ENCODE data around the gene FUZ.

The FUZ gene, protein sequence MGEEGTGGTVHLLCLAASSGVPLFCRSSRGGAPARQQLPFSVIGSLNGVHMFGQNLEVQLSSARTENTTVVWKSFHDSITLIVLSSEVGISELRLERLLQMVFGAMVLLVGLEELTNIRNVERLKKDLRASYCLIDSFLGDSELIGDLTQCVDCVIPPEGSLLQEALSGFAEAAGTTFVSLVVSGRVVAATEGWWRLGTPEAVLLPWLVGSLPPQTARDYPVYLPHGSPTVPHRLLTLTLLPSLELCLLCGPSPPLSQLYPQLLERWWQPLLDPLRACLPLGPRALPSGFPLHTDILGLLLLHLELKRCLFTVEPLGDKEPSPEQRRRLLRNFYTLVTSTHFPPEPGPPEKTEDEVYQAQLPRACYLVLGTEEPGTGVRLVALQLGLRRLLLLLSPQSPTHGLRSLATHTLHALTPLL

DNA sequence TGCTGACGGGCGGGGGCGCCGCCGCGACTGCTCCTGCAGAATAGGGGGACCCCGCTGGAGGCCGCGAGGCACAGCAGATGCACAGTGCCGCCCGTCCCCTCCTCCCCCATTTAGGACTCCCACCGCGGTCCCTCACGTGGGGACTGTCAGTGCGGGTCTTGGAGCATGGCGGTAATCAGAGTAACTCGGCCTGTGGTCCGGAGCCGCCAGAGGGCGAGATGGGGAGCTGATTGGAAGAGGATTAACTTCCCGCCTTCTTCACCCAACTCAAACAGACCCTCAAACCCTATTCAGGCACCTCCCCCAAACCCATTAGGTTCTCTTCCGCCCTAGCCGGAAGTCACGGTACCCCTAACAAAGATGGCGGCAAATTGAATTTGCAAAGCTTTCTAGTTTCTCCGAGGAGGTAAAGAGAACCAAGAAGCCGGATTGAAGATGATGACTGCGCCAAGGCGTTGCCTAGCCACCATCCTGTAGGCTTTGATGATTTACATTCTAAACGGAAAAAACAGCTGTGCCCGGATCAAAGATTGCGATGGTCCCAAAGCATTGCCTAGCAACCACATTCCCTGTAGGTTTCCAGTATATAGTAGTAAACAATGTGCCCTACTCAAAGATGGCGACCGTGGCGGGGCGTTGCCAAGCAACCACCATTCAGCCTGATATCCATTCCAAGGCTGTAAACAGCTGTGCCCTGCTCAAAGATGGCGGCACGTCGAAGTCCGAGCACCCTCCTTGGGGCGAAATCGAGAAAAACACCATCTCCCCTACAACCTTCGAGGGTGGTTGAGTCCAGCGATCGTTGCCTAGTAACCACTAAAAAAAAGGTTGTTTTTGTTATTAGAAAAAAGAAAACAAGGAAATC is at the start of gene FUZ:
FUZ (minus strand) TSS at position 296 of the 865 bp plus-strand sequence; CDS start at position 110, 186 bp downstream.
- DNase-seq = peak; percentile 98 to 99

DNA sequence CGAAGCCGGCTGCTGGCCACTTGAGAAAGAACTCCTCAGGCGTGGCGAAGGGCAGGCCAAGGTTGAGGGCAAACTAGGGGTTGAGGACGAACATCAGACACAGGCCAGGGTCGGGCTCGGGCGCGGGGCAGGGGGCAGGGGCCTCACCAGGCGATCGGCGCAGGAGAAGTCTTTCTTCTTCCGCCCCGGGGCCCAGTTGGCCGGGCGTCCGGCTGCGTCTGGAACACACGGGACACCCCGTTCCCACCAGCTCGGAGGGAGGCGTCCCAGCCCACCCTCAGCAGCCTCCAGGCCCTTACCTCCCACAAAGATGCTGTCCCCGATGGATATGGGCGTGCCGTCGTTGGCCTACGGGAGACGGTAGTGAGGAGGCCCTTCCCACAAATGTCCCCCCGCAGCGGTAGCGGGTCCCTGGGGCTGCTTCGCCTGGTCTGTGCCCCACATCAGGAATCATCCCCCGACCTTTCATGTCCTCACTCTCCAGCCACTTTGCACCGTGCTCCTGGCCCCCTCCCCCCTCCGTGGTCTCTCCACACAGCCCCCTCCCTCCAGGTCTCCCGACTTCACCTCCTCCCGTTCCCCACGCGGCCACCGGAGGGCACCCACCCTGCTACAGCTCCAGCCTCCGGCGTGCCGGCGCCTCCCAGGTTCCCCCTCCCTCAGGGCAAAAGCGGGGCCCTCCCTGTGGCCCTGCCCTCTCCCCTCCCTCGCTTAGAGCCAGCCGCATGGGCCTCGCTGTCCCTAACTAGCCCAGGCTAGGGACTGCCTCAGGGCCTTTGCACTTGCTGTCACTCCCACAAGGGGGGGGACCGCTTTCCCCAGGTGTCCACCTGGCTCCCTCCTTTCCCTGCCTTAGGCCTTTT is 49.5 kb upstream of the FUZ start:
- DNase-seq = no peak

DNA sequence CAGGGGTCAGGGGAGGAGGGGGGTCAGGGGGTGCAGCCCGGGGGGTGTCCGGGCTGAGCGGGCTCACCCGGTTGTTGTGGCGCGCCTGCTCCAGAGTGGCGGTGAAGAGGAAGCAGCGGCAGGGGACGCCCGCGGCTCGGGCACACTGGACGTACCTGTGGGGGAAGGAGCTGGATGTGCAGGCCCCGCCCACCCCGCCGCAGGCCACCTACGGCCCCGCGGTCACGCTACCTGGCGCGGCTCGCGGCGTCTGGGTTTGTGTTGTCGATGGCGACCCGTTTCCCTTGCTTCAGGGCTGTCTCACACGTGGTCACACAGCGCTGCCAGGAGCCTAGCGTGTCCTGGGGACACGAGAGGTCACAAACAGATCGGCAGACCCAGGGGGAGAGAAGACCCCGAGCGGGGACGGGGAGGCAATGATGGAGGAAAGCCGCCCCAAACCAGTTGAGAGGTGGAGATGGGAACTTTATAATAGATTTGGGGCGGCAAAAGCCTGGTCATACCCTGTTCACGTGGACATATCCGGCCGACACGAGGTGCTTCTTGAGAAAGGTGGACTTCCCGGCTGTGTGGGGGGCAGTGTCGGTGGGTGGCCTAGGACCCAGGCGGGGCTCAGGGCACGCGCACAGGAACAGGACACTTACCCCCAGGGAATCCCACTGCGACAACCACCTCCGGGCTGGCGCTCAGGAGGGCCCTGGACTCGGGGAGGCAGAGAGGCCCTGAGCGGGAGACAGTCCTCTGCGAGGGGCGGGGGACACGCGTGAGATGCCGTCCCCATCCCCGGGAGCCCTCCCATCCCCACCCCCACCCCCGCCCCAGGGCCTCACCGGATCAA is 48.7 kb upstream of the FUZ start:
- DNase-seq = no peak

DNA sequence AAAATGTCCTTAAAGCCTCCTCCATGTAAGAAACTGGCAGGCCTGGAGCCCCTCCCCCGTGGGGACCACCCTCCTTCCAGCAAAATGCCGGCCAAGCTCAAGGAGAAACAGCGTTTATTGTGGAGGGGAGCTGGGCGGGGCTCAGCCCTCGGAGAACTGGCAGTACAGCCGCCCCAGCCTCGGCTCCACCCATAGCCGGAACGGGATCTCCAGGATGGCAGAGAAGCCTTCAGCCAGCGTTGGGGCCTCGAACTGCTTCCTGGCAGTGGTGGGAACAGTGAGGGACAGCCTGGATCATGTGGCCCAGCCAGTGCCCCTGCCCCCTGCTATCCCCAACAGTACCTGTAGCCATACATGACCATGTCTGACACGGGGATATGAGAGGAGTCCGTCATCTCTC is 48.0 kb upstream of the FUZ start:
- no peak for DNase-seq

DNA sequence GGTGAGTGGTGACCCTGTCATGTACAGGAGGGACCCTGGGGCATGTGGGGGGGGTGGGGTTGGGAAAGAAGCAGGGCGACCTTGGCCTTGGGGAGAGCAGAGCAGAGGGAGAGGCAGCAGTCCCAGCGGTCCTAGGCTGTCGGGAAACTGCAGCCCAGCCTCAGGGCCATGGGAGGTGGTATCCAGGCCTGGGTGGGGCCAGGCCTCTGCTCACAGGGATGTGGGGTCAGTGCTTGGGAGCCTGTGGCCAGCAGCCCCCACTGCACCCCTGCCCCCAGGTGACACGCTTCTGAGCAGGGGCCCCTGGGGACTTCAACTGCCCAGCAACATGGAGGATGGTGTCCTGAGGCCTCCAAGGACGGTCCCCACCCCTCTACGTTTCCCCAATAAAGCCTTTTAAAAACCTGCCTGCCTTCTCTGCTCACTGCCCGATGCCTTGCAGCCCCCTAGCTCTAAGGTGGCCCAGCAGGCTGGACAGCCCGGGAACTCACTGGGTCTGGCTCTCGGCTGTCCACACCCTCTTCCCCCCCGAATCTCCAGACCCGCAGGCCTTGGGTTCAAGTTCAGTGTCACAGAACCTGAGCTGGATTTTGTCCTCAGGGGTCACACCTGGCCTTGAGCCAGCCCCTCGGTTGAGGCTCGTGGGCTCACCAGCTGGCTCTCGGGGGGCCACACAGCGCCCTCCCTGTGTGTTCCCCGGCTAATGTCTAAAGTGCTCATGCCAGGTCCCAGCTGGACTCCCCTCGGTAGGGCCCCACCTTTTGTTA is 47.4 kb upstream of the FUZ start:
- DNase-seq = no peak

DNA sequence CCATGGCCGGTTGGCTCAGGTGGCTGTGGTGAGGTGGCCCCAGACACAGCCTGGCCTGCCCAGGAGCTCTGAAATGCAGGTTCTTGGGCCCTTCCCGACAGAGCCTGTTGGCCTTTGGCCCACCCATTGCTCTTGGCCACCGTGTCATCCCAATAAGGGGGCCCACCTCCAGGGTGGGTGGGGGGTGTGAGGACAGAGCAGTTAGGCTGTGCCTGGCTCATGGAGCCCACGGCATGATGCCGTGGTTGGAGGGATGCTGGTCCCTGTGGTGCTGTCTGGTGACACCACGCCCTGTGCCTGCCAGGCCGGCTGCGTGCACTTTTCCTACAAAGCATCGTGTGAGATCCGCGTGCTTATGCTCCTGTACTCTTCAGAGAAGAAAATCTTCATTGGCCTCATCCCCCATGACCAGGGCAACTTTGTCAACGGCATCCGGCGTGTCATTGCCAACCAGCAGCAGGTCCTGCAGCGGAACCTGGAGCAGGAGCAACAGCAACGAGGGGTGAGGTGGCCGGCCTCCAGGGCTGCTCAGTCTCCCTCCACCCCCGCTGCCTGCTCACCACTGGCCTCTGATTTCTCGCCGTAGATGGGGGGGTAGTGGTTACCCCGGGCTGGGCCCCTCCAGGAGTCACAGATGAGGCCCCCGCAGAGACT is 46.7 kb upstream of the FUZ start:
- no peak for DNase-seq

DNA sequence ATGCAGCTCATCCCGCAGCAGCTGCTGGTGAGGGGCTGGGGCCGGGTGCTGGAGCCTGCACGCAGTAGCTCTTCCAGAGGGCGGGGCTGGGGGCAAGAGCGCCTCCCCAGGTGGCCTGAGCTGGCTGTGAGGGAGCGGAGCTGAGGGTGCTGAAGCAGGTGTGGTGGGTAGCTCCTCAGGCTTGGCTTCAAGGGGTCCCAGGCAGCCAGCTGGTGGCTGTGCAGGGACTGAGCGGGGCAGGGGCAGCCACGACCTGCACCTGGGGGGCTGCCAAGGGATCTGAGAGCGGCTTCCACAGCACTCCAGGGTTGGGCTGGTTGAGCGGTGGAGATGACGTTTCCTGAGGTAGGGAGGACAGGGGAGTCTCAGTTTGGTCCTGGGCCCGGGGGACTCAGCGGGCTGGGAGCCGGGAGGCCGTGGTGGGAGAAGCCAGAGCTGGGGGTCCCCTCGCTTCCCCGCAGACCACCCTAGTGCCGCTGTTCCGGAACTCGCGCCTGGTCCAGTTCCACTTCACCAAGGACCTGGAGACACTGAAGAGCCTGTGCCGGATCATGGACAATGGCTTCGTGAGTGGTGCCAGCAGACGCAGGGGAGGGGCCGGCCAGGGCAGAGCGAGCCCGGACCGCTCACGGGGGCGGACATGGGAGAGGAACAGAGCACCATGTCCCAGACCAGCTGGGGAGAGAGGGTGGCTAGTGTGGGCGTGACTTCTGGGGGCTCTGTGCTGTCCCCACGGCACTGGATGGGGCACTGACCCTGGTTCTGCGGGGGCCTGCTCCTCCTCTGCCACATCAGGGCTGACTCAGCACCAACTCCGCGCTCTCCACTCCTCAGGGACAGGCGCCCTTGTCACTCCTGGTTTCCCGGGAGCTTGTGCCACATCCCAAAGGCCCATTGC is 45.2 kb upstream of the FUZ start:
- DNase-seq = no peak

DNA sequence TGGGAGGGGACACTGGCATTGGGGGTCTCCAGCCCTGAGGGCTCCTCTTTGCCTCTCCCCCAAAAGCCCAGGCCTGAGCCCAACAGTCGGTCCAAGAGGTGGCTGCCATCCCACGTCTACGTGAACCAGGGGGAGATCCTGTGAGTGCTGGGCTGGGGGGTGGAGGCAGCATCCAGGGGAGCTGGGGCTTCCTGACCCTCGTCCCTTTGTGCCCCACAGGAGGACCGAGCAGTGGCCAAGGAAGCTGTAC is 44.7 kb upstream of the FUZ start:
- DNase-seq = no peak

DNA sequence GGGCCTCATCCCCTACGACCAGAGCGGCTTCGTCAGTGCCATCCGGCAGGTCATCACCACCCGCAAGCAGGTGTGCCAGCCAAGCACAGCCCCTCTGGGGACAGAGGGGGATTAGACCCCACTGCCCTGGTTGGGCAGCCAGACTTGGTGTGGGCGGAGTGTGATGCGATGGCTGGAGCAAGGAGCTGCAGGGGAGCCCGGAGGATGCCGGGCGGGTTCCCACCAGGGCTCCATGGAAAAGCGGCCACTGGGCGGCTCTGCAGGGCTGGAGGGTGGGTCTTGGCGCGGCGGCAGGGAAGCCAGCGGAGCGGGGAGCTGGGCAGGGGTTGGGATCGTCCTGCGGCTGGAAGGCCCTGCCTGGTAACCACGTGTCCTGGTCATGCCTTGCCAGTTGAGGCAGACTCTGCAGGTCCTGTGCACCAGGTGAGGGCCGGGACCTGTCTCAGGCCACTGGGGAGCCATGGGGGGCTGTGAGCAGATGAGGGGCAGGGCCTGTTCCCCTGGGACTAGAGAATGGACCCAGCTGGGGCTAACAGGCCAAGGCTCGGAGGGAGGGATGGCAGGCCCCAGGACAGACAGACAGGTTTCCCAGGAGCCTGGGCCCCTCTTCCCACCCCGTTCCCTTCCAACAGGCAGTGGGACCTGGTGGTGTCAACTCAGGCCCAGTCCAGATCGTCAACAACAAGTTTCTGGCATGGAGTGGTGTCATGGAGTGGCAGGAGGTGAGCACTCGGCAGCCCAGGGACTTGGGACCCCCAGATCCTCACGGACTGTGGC is 44.2 kb upstream of the FUZ start:
- no peak for DNase-seq

DNA sequence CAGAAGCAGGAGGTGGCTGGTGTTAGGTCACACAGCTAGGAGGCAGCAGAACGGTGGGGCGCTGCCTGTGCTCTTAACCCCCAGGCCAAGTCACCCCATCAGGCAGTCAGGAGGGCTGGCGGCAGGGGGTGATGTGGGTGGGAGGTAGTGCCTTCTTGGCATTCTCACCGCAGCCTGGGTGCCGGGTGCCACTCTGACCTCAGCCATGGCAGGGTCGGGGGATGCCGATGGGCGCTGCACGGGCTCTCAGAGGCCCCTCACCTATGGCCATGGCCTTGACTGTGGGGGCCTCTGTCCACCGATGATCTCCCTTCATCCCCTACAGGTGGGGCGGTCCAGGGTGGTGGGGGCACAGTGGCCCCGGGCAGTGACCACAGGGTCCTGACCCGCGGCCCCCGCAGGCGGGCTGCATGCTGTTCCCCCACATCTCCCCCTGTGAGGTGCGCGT is 43.5 kb upstream of the FUZ start:
- no peak for DNase-seq

DNA sequence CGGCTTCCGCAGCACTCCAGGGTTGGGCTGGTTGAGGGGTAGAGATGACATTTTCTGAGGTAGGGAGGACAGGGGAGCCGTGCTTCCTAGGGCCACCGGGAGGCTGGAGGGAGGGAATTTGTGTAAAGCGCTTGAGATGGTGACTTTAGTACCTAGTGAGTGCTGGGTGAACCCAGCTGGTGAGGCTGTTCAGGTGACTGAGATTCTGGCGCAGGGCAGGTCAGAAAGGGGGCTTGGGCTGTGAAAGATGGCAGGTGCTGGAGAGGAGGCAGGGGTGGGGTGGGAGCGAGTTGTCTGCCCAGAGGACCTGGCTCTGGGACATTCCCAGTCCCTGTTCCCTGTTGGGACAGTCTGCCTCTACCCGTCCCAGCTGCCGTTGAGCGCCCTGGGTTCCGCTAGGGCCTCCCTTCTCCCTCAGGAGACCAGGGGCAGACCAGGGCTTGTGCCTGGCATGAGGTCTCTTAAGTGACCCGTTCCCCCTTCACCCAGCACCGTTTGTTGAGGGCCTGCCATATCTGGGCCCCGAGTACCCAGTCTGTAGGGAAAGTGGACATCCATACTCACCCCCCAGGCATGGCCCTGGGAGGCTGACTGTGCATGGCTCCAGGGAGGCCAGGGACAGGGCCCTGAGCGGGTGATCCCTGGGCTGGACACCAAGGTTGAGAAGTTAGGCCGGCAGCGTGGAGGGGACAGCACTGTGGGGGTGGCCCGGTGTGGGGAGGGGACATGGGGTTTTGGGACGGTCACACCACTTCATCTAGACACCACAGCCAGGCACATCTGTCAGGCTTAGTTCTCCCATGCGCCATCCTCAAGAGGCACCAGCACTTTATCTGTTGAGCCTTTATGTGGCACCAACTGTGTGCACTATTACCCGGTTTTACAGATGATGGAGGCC is 42.8 kb upstream of the FUZ start:
- no peak for DNase-seq

DNA sequence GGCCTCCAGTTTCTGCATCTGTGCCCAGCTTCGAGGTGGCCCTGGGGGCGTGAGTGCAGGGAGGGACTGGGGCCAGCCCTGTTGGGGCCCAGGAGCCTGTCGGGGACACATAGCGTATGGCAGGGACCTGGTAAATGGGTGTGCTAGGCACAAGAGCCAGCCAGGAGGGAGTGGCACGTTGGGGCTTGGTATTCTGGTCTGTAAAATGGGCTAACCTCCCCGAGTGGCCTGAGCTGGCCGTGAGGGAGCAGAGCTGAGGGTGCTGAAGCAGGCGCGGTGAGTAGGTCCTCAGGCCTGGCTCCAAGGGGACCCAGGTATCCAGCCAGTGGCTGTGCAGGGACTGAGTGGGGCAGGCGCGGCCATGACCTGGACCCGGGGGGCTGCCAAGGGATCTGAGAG is 42.2 kb upstream of the FUZ start:
- no peak for DNase-seq

DNA sequence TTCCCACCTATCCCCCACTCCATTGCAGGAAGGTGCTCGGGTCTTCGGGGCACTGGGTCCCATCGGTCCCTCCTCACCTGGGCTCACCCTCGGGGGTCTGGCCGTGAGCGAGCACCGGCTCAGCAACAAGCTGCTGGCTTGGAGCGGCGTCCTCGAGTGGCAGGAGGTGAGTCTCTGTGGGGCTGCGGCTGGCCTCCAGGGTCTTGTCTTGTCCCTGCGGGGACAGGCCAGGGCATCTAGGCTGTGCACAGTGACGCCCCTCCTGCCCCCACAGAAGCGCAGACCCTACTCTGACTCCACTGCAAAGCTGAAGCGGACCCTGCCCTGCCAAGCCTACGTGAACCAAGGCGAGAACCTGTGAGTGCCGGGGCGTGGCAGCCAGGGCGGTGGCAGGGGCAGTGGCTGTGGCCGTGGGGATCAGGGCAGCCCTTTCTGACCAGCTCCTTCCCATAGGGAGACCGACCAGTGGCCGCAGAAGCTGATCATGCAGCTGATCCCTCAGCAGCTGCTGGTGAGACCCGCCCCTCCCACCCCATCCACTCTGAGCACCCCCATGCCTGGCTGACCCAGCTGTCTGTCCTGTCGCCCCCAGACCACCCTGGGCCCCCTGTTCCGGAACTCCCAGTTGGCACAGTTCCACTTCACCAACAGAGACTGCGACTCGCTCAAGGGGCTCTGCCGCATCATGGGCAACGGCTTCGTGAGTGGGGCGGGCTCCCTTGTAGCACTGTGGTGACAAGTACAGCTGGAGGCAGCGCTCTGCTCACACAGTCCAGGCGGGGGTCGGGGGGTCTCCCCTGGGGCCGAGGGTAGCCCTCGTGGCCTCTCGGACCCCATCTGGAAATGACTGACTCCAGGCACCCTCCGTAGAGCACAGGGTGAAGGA is 41.5 kb upstream of the FUZ start:
- no peak for DNase-seq

DNA sequence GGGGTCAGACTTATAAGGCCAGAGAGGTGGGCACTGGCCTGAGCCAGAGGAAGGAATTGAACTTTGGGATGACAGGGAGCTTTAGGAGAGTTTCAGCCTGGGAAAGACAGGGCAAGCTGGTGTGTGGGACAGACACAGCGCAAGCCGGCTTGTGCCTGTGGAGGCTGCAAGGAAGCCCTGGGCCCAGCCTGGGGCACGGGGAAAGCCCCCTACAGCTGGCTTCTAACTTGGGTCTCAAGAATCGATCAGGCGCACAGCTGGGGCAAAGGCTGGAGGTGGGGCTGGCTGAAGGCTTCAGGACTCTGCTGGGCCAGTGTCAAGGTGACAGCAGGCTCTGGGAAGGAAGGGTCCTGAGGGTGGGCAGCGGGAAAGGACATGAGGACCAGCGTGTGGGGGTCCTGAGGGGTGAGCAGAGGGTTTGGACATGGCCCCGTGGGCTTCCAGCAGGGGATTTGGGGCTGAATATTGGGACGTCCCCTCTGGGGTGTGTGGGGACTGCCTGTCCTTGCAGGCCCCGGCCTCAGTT is 40.8 kb upstream of the FUZ start:
- DNase-seq = no peak

DNA sequence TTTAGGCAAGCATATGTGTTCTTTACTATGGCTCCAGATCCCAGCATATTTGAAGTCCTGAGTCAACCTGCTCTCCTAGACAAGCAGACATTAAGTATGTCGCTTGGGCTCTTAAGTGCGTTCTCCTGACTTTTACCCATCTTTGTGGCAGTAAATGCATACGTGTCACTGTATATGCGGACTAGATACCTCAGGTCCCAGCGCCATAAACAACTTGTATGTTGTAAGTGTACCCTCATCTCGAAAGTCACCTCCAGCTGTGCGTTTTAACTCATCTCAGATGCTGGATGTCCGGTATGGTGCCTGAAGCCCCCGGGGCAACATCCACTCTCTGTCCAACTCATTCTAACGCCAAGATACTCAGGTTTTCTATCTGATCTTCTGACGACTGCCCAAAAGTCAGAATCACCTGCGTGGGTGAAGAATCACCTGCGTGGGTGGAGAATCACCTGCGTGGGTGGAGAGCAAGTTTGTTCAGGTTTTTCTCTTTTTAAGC is 39.6 kb upstream of the FUZ start:
- DNase-seq = no peak

DNA sequence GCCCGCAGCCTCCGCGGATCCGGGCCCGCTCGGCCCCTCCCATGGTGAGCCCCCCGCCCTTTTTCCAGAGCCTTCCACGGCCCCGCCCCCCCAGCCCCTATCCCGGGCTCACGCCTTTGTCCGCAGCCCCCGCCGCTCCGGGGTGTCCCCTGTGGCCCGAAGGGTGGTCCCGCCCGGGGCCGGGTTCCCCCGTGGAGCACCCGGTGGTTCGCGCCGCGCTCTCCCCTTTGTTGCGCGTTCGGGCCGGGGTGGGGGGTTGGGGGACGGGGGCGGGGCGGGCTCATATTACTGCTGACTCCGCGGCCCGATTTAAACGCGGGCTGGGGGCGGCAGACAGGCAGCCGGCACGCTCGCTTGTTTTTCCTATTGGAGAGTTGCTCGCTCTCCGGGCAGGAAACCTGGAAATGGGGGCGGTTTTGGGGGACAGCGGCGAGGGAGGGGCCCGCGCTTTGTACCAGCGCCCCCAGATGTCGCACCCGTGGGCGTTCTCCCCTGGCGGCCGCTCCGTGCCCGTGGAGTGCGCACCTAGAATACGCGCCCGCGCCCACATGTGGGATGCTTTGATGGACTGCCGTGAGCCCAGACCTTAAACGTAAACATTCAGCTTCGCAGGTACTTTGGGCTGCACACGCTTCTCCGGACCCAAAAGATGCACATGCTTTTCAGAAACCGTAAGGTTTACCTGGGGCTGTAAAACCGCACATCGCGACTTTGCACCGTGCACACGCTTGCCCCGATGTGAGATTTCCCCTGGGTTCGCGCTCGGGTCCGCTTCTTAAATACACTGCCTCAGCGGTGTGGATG is 38.6 kb upstream of the FUZ start:
- peak in 1 of 2 experiments; percentile 51 for DNase-seq
